Measurements from ENCODE around the gene KCNS1. TPM values are rescaled to one million over a fixed set of nuclear protein-coding genes. Genes with fewer than 3 reads are reported as not detected.

Gene KCNS1
- total and polyA plus RNA-seq, 11 donors = 0.07 to 0.38 (median 0.14) TPM; not detected in 8

- 66 to 80% (median 70%) methylated on average over 6 of the region's 6 CpGs for WGBS, 4 donors
- ATAC-seq = no peak
- peaks cover 22 to 59% (median 35%) of the 10 kb centered on the region in 9 donors for H3K27me3 ChIP-seq
Measured at GRCh38 chr20:45101333-45101850, 465 bp upstream of the KCNS1 start.

GRCh38 chr20:45098103-45098773 is 2.7 kb downstream of the KCNS1 start:
- Histone ChIP-seq H3K36me3 (no peaks in the 10 kb centered on the region), H3K4me3 (peak overlapping the region in 8 of 12 donors; percentile 1 to 42 (median 18)), H3K27ac (no peak overlapping the region), H3K9me3 (peaks cover 0 to 3% (median 0%) of the 10 kb centered on the region in 12 donors), H3K27me3 (peaks cover 22 to 62% (median 36%) of the 10 kb centered on the region in 9 donors), H3K4me1 (peaks cover 0 to 19% (median 4%) of the 10 kb centered on the region in 12 donors)
- 3 to 9% (median 5%) methylated on average over 26 to 91 of the region's 91 CpGs for WGBS, 4 donors
- DNase-seq = no peak
- peak in 2 of 4 donors; percentile 7 to 27 for ATAC-seq
- intact Hi-C loops (cut with DNase I) = loop anchor here in 8 of 10 donors (5.0 to 10.0 kb wide), 4 partner anchors 56 to 197 kb away; no protein-coding TSS in a partner anchor
- peak in 1 of 12 donors; percentile 6 for TF ChIP-seq CTCF (IDR thresholded peaks at IDR 0.05)
- TF ChIP-seq POLR2A (IDR thresholded peaks at IDR 0.05) = no peak

More at GRCh38 chr20:45101333-45101850, 465 bp upstream of the KCNS1 start:
- no peak for DNase-seq
- Histone ChIP-seq H3K27ac (no peak overlapping the region), H3K9me3 (peaks cover 0 to 3% (median 0%) of the 10 kb centered on the region in 12 donors), H3K4me1 (peaks cover 0 to 19% (median 4%) of the 10 kb centered on the region in 12 donors), H3K36me3 (no peaks in the 10 kb centered on the region), H3K4me3 (no peak overlapping the region)
- TF ChIP-seq CTCF (IDR thresholded peaks at IDR 0.05) = no peak
- TF ChIP-seq POLR2A (IDR thresholded peaks at IDR 0.05) = no peak
- intact Hi-C loops (cut with DNase I) = no loop called here

GRCh38 chr20:45097485-45098102 is 3.3 kb downstream of the KCNS1 start:
- TF ChIP-seq POLR2A (IDR thresholded peaks at IDR 0.05) = no peak
- TF ChIP-seq CTCF (IDR thresholded peaks at IDR 0.05) = peak in 4 of 12 donors; percentile 14 to 25 (median 19)
- Histone ChIP-seq H3K36me3 (no peaks in the 10 kb centered on the region), H3K9me3 (no peaks in the 10 kb centered on the region), H3K27ac (no peak overlapping the region), H3K4me1 (peaks cover 0 to 19% (median 4%) of the 10 kb centered on the region in 12 donors), H3K4me3 (peak overlapping the region in 8 of 12 donors; percentile 1 to 42 (median 18)), H3K27me3 (peaks cover 22 to 62% (median 34%) of the 10 kb centered on the region in 9 donors)
- DNase-seq (no peak), ATAC-seq (peak in 2 of 4 donors; percentile 17 to 21)
- intact Hi-C loops (cut with DNase I) = loop anchor here (2.0 to 10.0 kb wide), 7 partner anchors 53 to 197 kb away; no protein-coding TSS in a partner anchor
- WGBS, 4 donors = 23 to 66% (median 29%) methylated on average over 16 to 56 of the region's 56 CpGs

GRCh38 chr20:45096781-45097180 is 4.1 kb downstream of the KCNS1 start:
- no peak for ATAC-seq
- Histone ChIP-seq H3K4me1 (peaks cover 0 to 19% (median 4%) of the 10 kb centered on the region in 12 donors), H3K9me3 (no peaks in the 10 kb centered on the region), H3K36me3 (no peaks in the 10 kb centered on the region), H3K27ac (no peak overlapping the region), H3K27me3 (peaks cover 22 to 60% (median 34%) of the 10 kb centered on the region in 9 donors), H3K4me3 (no peak overlapping the region)
- no peak for TF ChIP-seq POLR2A (IDR thresholded peaks at IDR 0.05)
- no peak for TF ChIP-seq CTCF (IDR thresholded peaks at IDR 0.05)
- intact Hi-C loops (cut with DNase I) = loop anchor here (1.0 to 10.0 kb wide), 8 partner anchors 52 to 198 kb away; no protein-coding TSS in a partner anchor
- no peak for DNase-seq
- WGBS, 4 donors = 73 to 81% (median 76%) methylated on average over 9 of the region's 9 CpGs

All from heart left ventricle (tissue), 16 donors.